H9 (cell line): ENCODE measurements around the gene ZC3H15. TPM values are rescaled to one million over a fixed set of nuclear protein-coding genes. Genes with fewer than 3 reads are reported as not detected.

Source experiments
- DNase-seq: peaks from one replicate; pipeline ENCODE4 v3.0.0-alpha.2; 2017
- H2AFZ ChIP-seq: one replicate; pipeline ENCODE4 v1.6.1; 2013; ENCODE audit warnings: mild to moderate bottlenecking, low read length, control low read depth, moderate library complexity
- H2AK5ac ChIP-seq: 2 replicates; pipeline ENCODE4 v1.6.1; 2013; ENCODE audit warnings: low read length, control low read depth, mixed read lengths; ENCODE audit not compliant: insufficient read length
- H2BK120ac ChIP-seq: one replicate; pipeline ENCODE4 v1.6.1; 2013; ENCODE audit warnings: low read depth, mild to moderate bottlenecking, low read length, control low read depth, inconsistent platforms; ENCODE audit not compliant: poor library complexity, severe bottlenecking
- H2BK12ac ChIP-seq: 2 replicates; pipeline ENCODE4 v1.6.1; 2013; ENCODE audit warnings: low read length, control low read depth, mixed read lengths, low read depth; ENCODE audit not compliant: insufficient read length
- H2BK15ac ChIP-seq: 2 replicates; pipeline ENCODE4 v1.6.1; 2013; ENCODE audit warnings: low read depth, low read length, control low read depth
- H2BK20ac ChIP-seq: one replicate; pipeline ENCODE4 v1.6.1; 2013; ENCODE audit warnings: low read depth, mild to moderate bottlenecking, low read length, control low read depth, inconsistent platforms; ENCODE audit not compliant: poor library complexity, severe bottlenecking
- H2BK5ac ChIP-seq: 2 replicates; pipeline ENCODE4 v1.6.1; 2013; ENCODE audit warnings: low read length, control low read depth, mixed read lengths; ENCODE audit not compliant: insufficient read length
- H3K14ac ChIP-seq: 2 replicates; pipeline ENCODE4 v1.6.1; 2013; ENCODE audit warnings: low read length, control low read depth; ENCODE audit not compliant: insufficient read depth
- H3K18ac ChIP-seq: 2 replicates; pipeline ENCODE4 v1.6.1; 2013; ENCODE audit warnings: low read depth, mild to moderate bottlenecking, mixed read lengths, low read length, control low read depth; ENCODE audit not compliant: insufficient read length
- H3K23ac ChIP-seq: 2 replicates; pipeline ENCODE4 v1.6.1; 2013; ENCODE audit warnings: low read length, control low read depth, mixed read lengths, low read depth; ENCODE audit not compliant: insufficient read length
- H3K23me2 ChIP-seq: 2 replicates; pipeline ENCODE4 v1.6.1; 2013; ENCODE audit warnings: low read depth, mild to moderate bottlenecking, mixed read lengths, low read length, control low read depth; ENCODE audit not compliant: insufficient read length, poor library complexity, severe bottlenecking
- H3K27ac ChIP-seq: 2 replicates; pipeline ENCODE4 v1.5.1; 2013; ENCODE audit warnings: low read length, control low read depth, mixed read lengths, low read depth; ENCODE audit not compliant: insufficient read length
- H3K27me3 ChIP-seq: 2 replicates; pipeline ENCODE4 v1.6.1; 2013; ENCODE audit warnings: low read length, control low read depth, inconsistent platforms; ENCODE audit not compliant: insufficient read depth
- H3K4ac ChIP-seq: 2 replicates; pipeline ENCODE4 v1.6.1; 2013; ENCODE audit warnings: low read depth, mild to moderate bottlenecking, control low read depth, inconsistent platforms, low read length, moderate library complexity
- H3K4me1 ChIP-seq: 2 replicates; pipeline ENCODE4 v1.6.1; 2013; ENCODE audit warnings: low read length, control low read depth, inconsistent platforms; ENCODE audit not compliant: insufficient read depth
- H3K4me2 ChIP-seq: 2 replicates; pipeline ENCODE4 v1.6.1; 2013; ENCODE audit warnings: low read length, control low read depth, mixed read lengths; ENCODE audit not compliant: insufficient read length, insufficient read depth
- H3K56ac ChIP-seq: 2 replicates; pipeline ENCODE4 v1.6.1; 2013; ENCODE audit warnings: low read depth, mild to moderate bottlenecking, mixed read lengths, low read length, control low read depth; ENCODE audit not compliant: insufficient read length
- H3K79me1 ChIP-seq: 2 replicates; pipeline ENCODE4 v1.6.1; 2013; ENCODE audit warnings: low read depth, mild to moderate bottlenecking, moderate library complexity, low read length, control low read depth, inconsistent platforms; ENCODE audit not compliant: insufficient read depth, poor library complexity, severe bottlenecking
- H3K79me2 ChIP-seq: 2 replicates; pipeline ENCODE4 v1.6.1; 2013; ENCODE audit warnings: low read length, control low read depth, inconsistent platforms; ENCODE audit not compliant: insufficient read depth
- H3K9ac ChIP-seq: 2 replicates; pipeline ENCODE4 v1.6.1; 2013; ENCODE audit warnings: low read length, control low read depth, mixed read lengths; ENCODE audit not compliant: insufficient read length; ENCODE audit errors: extremely low read depth
- H3K9me3 ChIP-seq: one replicate; pipeline ENCODE4 v1.6.1; 2013; ENCODE audit warnings: low read depth, low read length, inconsistent platforms; ENCODE audit not compliant: control insufficient read depth
- H3T11ph ChIP-seq: one replicate; pipeline ENCODE4 v1.6.1; 2013; ENCODE audit warnings: mild to moderate bottlenecking, low read length, control low read depth, inconsistent platforms
- H4K20me1 ChIP-seq: one replicate; pipeline ENCODE4 v1.6.1; 2013; ENCODE audit not compliant: control insufficient read depth, insufficient read length, insufficient read depth
- H4K5ac ChIP-seq: 2 replicates; pipeline ENCODE4 v1.6.1; 2013; ENCODE audit warnings: low read depth, mild to moderate bottlenecking, mixed read lengths, low read length, control low read depth; ENCODE audit not compliant: insufficient read length
- H4K8ac ChIP-seq: replicated peaks from 2 replicates; pipeline ENCODE4 v1.6.1; 2013; ENCODE audit warnings: low read length, control low read depth, mixed read lengths, low read depth; ENCODE audit not compliant: insufficient read length
- H4K91ac ChIP-seq: 2 replicates; pipeline ENCODE4 v1.6.1; 2013; ENCODE audit warnings: low read depth, mild to moderate bottlenecking, moderate library complexity, mixed read lengths, low read length, control low read depth; ENCODE audit not compliant: insufficient read length
- H3K27ac Mint-ChIP-seq, 3 experiments: 2 replicates in 2 of 3; 3 replicates in 1 of 3; pipeline ENCODE4 v1.8.0; 2020 to 2021; ENCODE audit warnings: mixed read lengths in 3 of 3, mild to moderate bottlenecking in 1 of 3, moderate library complexity in 1 of 3
- H3K27me3 Mint-ChIP-seq: 2 replicates; pipeline ENCODE4 v1.8.0; 2021; ENCODE audit warnings: low read depth, mild to moderate bottlenecking, moderate library complexity, mixed read lengths
- H3K36me3 Mint-ChIP-seq, 3 experiments: 2 replicates in 2 of 3; 3 replicates in 1 of 3; pipeline ENCODE4 v1.8.0; 2020 to 2021; ENCODE audit warnings: low read depth in 3 of 3, mixed read lengths in 3 of 3; ENCODE audit not compliant: insufficient read depth in 1 of 3
- H3K4me1 Mint-ChIP-seq, 2 experiments: 2 replicates each; pipeline ENCODE4 v1.8.0; 2020; ENCODE audit warnings: mixed read lengths in 2 of 2
- H3K4me3 Mint-ChIP-seq, 2 experiments: 2 replicates in 1 of 2; 3 replicates in 1 of 2; pipeline ENCODE4 v1.8.0; 2020 to 2021; ENCODE audit warnings: mild to moderate bottlenecking in 2 of 2, mixed read lengths in 2 of 2, moderate library complexity in 1 of 2
- H3K9me3 Mint-ChIP-seq, 2 experiments: 2 replicates in 1 of 2; 3 replicates in 1 of 2; pipeline ENCODE4 v1.8.0; 2020; ENCODE audit warnings: mild to moderate bottlenecking in 2 of 2, mixed read lengths in 2 of 2, moderate library complexity in 1 of 2
- WGBS: extraction: QIAGEN DNeasy Blood & Tissue Kit; methylation state at CpG from one replicate; pipeline ENCODE4 v1.1.7; 2013; ENCODE audit warnings: missing lambda C conversion rate, low lambda C conversion rate, mixed read lengths; ENCODE audit not compliant: insufficient read length; ENCODE audit errors: extremely low coverage; 5-methylcytosine and 5-hydroxymethylcytosine counted together
- total RNA-seq: library from RNA; stranded (reverse); gene quantifications from 2 replicates; pipeline ENCODE4 v1.2.1, GENCODE V29; 2021
- TF ChIP-seq, protein P1 (sequence below): fragments of 200-600 bp; sonication (generic); conservative IDR thresholded peaks from 3 replicates; pipeline ENCODE4 v1.8.0; 2021; ENCODE audit warnings: antibody characterized with exemption, mild to moderate bottlenecking

The ZC3H15 gene
- total RNA-seq, 1 experiment from 2014 or later: 71.3 TPM

DNA sequence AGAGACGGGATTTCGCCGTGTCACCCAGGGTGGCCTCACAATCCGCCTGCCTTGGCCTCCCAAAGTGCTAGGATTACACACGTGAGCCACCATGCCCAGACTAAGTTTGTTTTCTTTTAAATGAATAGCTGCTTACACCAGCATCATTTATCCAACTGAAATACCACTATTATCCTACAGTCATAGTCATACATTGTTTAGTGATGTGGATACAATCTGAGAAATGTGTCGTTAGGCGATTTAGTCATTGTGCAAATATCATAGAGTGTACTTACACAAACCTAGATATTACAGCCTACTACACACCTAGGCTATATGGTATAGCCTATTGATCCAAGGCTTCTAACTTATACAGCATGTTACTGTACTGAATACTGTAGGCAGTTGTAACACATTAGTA is 10.3 kb downstream of the ZC3H15 start:
- no peak overlapping the region for H2BK12ac ChIP-seq
- H3K23ac ChIP-seq: no peak overlapping the region
- H3K27me3 ChIP-seq: no peaks in the 10 kb centered on the region
- H2AK5ac ChIP-seq: no peak overlapping the region
- H4K8ac ChIP-seq: no peak overlapping the region
- no CpG with 5 or more reads among the region's 7 CpGs for WGBS
- no peak overlapping the region for H3K56ac ChIP-seq
- no peak for DNase-seq
- no peak overlapping the region for H4K5ac ChIP-seq
- H3K9ac ChIP-seq: no peak overlapping the region
- no peaks in the 10 kb centered on the region for H3K23me2 ChIP-seq
- H3K4me2 ChIP-seq: no peak overlapping the region
- no peak overlapping the region for H2BK15ac ChIP-seq
- H3K79me1 ChIP-seq: no peaks in the 10 kb centered on the region
- 0 out of 4 replicates have a peak, but pooled peaks cover 0 to 7% of the 10 kb centered on the region in 2 experiments for H3K4me1 Mint-ChIP-seq
- H3K36me3 Mint-ChIP-seq: peaks cover 15 to 49% (median 46%) of the 10 kb centered on the region in 3 experiments
- H2AFZ ChIP-seq: no peak overlapping the region
- no peaks in the 10 kb centered on the region for H3K9me3 ChIP-seq
- no peak overlapping the region for H3K18ac ChIP-seq
- H3K9me3 Mint-ChIP-seq: no peaks in the 10 kb centered on the region
- no peak overlapping the region for H3K14ac ChIP-seq
- no peaks in the 10 kb centered on the region for H3K4me1 ChIP-seq
- no peak overlapping the region for H2BK20ac ChIP-seq
- H3K4ac ChIP-seq: no peak overlapping the region
- H3K79me2 ChIP-seq: peaks cover 21% of the 10 kb centered on the region
- no peaks in the 10 kb centered on the region for H4K20me1 ChIP-seq
- no peak overlapping the region for H3T11ph ChIP-seq
- H3K27ac Mint-ChIP-seq: no peak overlapping the region
- no peak overlapping the region for H3K27ac ChIP-seq
- no peak overlapping the region for H2BK5ac ChIP-seq
- no peaks in the 10 kb centered on the region for H3K27me3 Mint-ChIP-seq
- H3K4me3 Mint-ChIP-seq: no peak overlapping the region
- no peak overlapping the region for H2BK120ac ChIP-seq
- TF ChIP-seq, protein P1, sequence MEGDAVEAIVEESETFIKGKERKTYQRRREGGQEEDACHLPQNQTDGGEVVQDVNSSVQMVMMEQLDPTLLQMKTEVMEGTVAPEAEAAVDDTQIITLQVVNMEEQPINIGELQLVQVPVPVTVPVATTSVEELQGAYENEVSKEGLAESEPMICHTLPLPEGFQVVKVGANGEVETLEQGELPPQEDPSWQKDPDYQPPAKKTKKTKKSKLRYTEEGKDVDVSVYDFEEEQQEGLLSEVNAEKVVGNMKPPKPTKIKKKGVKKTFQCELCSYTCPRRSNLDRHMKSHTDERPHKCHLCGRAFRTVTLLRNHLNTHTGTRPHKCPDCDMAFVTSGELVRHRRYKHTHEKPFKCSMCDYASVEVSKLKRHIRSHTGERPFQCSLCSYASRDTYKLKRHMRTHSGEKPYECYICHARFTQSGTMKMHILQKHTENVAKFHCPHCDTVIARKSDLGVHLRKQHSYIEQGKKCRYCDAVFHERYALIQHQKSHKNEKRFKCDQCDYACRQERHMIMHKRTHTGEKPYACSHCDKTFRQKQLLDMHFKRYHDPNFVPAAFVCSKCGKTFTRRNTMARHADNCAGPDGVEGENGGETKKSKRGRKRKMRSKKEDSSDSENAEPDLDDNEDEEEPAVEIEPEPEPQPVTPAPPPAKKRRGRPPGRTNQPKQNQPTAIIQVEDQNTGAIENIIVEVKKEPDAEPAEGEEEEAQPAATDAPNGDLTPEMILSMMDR: no peak
- H4K91ac ChIP-seq: no peak overlapping the region
